GM12874 (cell line): ENCODE measurements around the gene RABAC1.

ENCODE experiments used
- CTCF ChIP-seq: IDR thresholded peaks from 2 replicates; pipeline ENCODE4 v1.5.1; 2011; ENCODE audit warnings: low read depth, mild to moderate bottlenecking, control low read depth, low read length, moderate library complexity; ENCODE audit not compliant: insufficient read depth

Gene RABAC1

DNA sequence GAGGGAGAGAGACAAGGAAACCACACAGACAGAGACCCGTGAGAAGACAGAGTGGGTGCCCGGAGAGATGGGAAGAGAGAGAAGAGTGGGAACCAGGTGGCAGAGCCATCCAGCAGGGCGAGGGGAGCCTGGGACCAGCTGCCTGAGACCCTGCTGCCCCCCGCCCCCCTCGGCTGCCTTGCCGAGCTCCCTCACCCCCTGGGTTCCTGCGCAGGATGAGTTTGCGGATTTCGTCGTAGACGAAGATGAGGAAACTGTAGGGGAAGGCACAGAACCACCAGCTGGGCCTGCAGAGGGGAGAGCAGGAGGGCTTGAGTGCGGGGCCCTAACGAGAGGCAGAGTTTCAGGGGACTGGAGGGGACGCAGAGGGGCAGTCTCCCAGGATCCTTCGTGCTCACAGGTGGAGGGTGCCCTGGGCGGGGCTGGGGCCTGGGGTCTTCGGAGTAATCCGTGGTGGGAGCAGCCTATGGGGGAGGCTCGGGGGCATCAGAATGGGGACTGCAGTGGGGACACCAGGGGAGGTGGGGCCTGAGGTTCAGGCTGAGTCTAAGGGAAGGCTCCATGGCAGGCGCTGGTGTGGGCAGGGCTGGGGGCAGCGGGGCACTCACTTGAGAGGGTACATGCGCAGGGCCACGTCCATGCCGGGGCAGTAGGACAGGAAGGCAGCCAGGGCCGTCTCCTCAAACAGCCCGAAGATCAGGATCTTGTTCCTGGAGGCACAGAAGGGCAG, 8.1 kb upstream of the RABAC1 start:
- no peak for TF ChIP-seq CTCF

GRCh38 chr19:41965106-41965505, 6.0 kb upstream of the RABAC1 start:
- TF ChIP-seq CTCF: no peak

- no peak for TF ChIP-seq CTCF
These were observed 1.9 kb upstream of the RABAC1 start for GRCh38 chr19:41960973-41961372.

DNA sequence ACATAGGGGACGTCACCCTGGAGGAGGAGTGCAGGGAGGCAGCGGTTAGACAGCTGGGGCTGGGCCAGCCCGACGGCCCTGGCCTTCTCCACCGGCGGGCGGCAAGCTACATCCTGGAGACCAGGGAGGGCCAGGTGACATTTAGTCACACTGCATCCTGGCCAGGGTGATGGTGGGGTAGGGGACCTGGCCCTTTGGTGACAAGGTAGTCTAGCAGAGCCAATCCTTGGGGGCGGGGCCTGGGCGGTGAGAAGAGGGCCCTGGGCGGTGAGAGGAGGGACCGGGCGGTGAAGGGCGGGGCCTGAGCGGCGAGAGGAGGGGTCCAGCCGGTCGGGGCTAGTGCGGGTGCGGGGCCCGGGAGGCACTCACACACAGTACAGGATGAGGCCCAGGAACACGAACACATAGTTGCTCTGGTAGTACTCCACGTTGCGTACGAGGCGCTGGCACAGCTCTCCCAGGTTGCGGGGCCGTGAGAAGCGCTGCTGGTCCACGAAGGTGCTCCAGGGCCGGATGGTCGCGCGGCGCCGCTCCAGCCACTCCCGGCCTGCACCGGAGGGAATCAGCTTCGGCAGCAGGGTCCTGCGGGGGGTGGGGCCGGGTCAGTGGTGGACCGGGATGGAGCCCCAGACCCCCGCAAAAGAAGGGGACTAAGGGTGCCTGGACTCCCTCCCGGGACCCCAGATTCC, 610 bp downstream of the RABAC1 start:
- no peak for TF ChIP-seq CTCF

DNA sequence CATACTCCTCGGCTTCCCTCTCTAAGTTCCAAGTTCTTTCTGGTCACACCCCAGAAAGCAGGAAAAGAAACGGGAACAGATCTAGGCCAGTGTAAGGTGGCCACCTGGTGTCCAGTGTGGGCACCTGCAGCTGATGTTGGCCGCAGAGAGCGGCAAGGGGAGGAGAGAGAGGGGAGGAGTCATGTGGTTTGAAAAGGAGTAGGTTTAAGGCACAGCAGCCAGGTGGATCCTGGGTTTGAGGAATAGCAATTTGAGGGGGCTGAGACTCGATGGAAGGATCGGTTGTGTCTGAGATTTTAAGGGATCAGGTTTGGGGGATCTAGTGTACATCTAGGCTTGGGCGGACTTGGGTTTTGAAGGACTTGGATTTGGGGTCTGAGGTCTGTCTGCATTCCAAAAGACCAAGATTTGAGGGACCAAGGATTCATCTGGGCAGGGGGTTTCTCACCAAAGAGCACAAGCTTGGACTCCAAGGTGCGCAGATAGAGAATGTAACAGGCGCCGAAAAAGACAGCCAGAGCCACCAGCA, 1.2 kb downstream of the RABAC1 start:
- peak; percentile 81 for TF ChIP-seq CTCF

DNA sequence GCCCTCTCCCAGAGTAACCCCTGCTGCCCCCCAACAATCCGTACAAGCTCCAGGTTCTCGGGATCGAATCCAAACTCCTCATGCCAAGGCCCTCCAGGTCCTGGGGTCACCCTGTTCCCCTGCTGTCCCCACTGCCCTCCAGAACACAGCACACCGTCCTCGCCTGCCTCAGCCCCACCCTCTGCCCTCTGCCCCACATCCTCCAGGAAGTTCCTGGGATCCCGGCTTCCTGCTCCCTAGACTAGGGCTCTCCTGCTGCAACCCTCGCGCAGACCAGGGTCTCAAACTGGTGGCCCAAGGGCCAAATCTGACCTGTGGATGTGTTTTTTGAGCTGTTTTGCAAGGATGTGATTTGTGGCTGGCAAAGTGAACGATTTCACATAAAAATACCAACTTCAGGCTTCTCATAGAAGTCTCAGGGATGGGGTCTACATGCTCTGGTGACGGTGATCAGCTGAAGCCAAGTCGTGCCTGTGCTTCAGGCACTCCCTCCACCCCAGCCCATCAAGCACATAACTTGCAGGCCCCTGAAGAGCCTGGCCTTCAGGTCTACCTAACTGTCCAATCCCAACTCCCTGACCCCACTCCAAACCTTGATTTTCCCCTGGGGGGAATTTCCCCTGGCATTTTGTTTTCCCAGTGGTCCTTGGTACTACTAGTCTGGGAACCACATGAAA, 1.8 kb downstream of the RABAC1 start:
- no peak for TF ChIP-seq CTCF

DNA sequence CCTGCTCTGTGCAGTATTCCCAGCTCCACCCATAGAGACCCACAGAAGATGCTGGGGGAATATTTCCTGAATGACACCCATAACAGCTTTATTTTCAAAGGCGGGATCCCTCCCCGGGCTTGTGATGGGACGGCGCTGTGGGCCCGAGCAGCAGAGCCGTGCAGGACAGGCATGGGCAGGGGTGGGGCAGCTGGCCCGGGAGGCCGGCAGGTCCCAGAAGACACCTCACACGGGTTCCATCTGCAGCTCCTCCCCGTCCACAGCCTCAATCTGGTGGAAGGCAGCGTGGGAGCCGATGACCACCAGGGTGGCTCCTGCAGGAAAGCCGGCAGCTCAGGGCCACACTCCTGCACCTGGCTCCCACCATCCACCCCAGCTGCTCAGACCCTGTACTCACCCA, 2.5 kb downstream of the RABAC1 start:
- TF ChIP-seq CTCF: no peak
